Vagina (tissue), 2 donors: Measurements from ENCODE around the gene TNIK.

Experiments used
- CTCF ChIP-seq, 3 experiments: fragments of 450-650 bp in 2 of 3; fragments of 200-600 bp in 1 of 3; sonication (generic) in 1 of 3; IDR thresholded peaks; one replicate each; pipeline ENCODE4 v1.5.1; 2017 to 2019; ENCODE audit warnings: antibody characterized with exemption in 3 of 3, mild to moderate bottlenecking in 2 of 3, moderate library complexity in 2 of 3
- POLR2A ChIP-seq, 2 donors: fragments of 450-650 bp; IDR thresholded peaks; one replicate each; pipeline ENCODE4 v1.6.1; 2017; ENCODE audit warnings: antibody characterized with exemption in 2 of 2, mild to moderate bottlenecking in 2 of 2, moderate library complexity in 2 of 2

GRCh38 chr3:171346019-171346418 is 114.2 kb downstream of the TNIK start:
- TF ChIP-seq CTCF (IDR thresholded peaks at IDR 0.05) (no peak), POLR2A (IDR thresholded peaks at IDR 0.05) (no peak)
